CD4-positive, alpha-beta T cell treated with Interleukin-15 for 1 hour (primary cell): ENCODE data around the gene FANCD2OS.
"Not testable (repeated sequence)": the region's sequence is repeated elsewhere in the genome, so short reads cannot be mapped to it uniquely, and the experiment has no call there.

Source experiments
- DNase-seq: peaks from one replicate; pipeline ENCODE4 v3.0.0-alpha.2; 2020

Gene FANCD2OS

GRCh38 chr3:10108091-10108490, at the start of gene FANCD2OS:
Gene FANCD2OS (minus strand): TSS chr3:10108255. CDS start chr3:10104774, 3,481 bp downstream.
- no peak for DNase-seq

DNA sequence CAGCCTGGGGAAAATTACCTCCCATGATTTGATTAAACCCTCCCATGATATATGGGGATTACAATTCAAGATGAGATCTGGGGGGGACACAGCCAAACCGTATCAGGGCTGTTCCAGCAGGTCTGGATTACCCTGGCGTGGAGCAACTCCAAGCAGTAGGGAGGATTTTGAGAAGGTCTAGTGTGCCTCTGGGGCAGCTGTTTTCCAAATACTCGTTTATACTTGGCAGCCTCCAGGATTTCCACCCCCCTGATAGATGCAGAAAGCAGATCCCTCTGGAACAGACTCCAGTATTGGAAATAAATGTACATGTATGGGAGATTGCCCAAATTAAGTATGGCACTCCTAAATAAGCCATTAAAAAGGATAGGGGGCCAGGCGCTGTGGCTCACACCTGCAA, 49.0 kb upstream of the FANCD2OS start:
- no peak for DNase-seq

GRCh38 chr3:10155658-10156057, 47.6 kb upstream of the FANCD2OS start:
- DNase-seq, result no peak

- no peak for DNase-seq
Observed at GRCh38 chr3:10155123-10155472, 47.0 kb upstream of the FANCD2OS start.

DNA sequence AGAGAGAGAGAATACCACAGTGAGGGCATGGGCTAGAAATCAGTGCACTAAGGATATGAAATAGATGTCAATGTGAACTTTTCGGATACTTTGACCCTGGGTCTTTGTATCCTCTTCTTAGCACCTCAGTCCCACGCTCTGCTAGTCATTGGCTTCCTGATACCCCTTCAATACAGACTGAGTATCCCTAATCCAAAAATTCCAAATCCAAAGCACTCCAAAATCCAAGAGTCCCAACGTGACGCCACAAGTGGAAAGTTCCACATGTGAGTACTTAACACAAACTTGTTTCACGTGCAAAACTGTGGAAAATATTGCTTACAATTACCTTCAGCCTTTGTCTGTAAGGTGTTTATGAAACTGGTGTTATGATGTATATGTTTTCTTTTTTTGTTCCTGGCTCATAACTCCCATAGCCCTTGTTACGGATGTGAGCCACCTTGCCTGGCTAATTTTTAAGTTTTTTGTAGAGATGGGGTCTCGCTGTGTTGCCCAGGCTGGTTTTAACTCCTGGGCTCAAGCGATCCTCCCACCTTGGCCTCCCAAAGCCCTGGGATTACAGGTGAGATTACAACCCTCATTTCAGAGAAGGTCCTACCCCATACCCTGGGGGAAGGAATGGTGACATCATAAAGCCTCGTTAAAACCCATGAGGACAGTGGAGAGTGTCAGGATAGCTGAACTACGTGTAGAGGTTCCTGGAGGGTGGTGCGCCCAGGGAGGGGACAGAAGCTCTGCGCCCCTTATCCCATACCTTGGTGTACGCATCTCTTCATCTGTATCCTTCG, 46.5 kb upstream of the FANCD2OS start:
- DNase-seq, result no peak

GRCh38 chr3:10150987-10151386, 42.9 kb upstream of the FANCD2OS start:
- no peak for DNase-seq

DNA sequence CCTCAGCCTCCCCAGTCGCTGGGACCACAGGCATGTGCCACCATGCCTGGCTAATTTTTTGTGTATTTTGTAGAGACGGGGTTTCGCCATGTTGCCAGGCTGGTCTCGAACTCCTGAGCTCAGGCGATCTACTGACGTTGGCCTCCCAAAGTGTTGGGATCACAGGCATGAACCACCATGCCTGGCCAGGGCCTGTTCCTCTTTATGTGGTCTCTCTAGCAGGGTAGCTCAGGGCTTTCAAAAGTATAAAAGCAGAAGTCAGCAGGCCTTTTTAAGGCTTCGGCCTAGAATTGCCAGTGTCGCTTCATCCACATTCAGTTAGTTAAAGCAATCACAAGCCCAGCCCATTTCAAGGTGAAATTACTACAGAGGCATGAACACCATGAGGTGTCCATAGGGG, 41.2 kb upstream of the FANCD2OS start:
- DNase-seq, result peak; percentile 38

- DNase-seq, result no peak
Observed at GRCh38 chr3:10145685-10146084, 37.6 kb upstream of the FANCD2OS start.

- DNase-seq, result no peak
Observed at GRCh38 chr3:10142707-10143560, 34.9 kb upstream of the FANCD2OS start.

- DNase-seq, result no peak
Observed at GRCh38 chr3:10140996-10141546, 33.0 kb upstream of the FANCD2OS start.

- DNase-seq, result no peak
Observed at GRCh38 chr3:10137178-10137577, 29.1 kb upstream of the FANCD2OS start.

GRCh38 chr3:10136426-10137005, 28.5 kb upstream of the FANCD2OS start:
- DNase-seq, result no peak

- DNase-seq, result not testable (repeated sequence)
Observed at GRCh38 chr3:10135872-10136271, 27.8 kb upstream of the FANCD2OS start.

DNA sequence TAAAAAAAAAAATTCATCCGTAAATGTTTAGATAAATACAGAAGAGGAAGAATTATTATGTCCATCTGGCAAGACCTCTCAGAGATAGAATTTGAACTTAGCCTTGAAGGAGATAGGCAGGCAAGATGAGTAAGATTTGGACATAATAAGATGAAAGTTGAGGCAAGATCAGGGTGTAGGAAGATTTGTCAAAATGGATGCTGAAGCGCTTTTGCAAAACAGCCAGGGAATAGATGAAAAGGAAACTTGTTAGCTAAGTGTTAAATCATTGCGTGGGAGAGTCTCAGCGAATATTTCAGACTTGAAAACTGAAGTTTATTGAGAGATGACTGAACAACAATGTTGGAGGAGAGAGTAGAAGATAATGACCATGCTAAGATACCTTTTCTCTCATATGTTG, 14.7 kb upstream of the FANCD2OS start:
- no peak for DNase-seq

GRCh38 chr3:10121064-10121463, 13.0 kb upstream of the FANCD2OS start:
- no peak for DNase-seq

- no peak for DNase-seq
Observed at GRCh38 chr3:10119376-10119775, 11.3 kb upstream of the FANCD2OS start.

- DNase-seq, result no peak
Observed at GRCh38 chr3:10116928-10117327, 8.9 kb upstream of the FANCD2OS start.

- DNase-seq, result no peak
Observed at GRCh38 chr3:10116138-10116460, 8.0 kb upstream of the FANCD2OS start.

- peak; percentile 96 for DNase-seq
Observed at GRCh38 chr3:10115326-10116137, 7.5 kb upstream of the FANCD2OS start, which contains the start of gene BRK1. Gene BRK1 (plus strand): TSS chr3:10115675. CDS start chr3:10115702, 27 bp downstream.

DNA sequence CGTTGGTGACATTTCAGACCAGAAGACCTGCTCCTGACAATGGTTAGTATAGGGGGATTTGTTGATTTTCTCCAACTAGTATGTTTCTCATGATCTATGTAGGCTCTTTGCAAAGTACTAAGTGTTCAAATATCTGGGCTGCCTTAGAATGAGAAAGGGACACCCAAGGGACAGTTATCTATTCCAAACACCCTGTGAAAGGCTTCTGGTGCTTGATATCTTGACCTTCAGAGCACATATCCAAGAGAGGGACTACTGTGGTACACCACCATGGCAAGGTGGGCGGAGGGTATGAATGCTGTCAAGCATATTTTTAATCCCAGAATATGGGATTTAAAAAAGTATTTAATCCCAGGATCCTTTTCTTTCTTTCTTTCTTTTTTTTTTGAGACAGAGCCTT, 1.1 kb downstream of the FANCD2OS start:
- DNase-seq, result no peak

GRCh38 chr3:10099041-10099440, 9.0 kb downstream of the FANCD2OS start:
- no peak for DNase-seq

- no peak for DNase-seq
Observed at GRCh38 chr3:10093678-10094077, 14.4 kb downstream of the FANCD2OS start.

DNA sequence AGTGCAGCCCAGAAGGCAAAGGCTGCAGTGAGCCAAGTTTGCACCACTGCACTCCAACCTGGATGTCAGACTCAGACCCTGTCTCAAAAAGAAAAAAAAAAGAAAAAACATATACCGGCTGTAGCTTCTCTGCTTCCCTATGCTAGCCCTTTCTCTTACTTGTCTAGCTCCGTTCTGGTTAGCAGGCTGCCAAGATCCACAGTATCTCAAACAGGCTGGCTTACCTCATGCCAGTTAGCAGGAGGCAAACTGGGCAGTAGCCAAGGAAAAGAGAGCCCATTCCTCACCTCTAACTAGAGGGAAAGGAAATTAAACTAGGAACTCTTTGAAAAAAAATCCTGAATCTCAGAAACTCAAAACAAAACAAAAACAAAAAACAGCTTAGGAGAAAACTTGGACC, 16.7 kb downstream of the FANCD2OS start:
- DNase-seq, result not testable (repeated sequence)
